Right hindlimb (tissue), 1 donor: ENCODE data around the gene LAMC2.
"Not testable (repeated sequence)": the region's sequence is repeated elsewhere in the genome, so short reads cannot be mapped to it uniquely, and the experiment has no call there.

Experiments
- DNase-seq: peaks from one replicate; pipeline ENCODE4 v3.0.0-alpha.2; 2018

LAMC2 gene

GRCh38 chr1:183267646-183268431, 81.8 kb downstream of the LAMC2 start:
- no peak for DNase-seq

GRCh38 chr1:183270541-183271141, 84.6 kb downstream of the LAMC2 start:
- DNase-seq, result no peak

DNA sequence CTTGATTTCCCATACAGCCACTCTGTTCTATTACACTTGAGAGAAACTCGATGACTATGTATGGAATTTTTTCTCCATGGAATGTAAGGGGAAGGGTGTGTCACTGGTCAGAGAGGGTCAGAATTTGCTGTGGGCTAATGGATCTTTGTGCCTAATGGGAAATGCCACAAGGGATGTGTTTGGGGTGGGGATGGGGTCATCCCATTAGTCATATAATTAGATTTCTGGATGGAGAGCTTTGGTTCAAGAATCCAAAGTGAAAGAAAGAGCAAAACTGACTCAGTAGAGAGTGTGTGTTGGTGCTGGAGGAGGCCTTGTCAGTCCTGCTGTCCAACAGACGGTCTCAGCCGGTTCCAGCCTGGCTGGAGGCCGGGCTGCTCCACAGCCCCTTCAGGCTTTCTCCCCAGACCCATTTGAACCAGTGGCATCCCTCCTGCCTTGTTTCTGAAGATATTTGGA, 86.4 kb downstream of the LAMC2 start:
- no peak for DNase-seq

DNA sequence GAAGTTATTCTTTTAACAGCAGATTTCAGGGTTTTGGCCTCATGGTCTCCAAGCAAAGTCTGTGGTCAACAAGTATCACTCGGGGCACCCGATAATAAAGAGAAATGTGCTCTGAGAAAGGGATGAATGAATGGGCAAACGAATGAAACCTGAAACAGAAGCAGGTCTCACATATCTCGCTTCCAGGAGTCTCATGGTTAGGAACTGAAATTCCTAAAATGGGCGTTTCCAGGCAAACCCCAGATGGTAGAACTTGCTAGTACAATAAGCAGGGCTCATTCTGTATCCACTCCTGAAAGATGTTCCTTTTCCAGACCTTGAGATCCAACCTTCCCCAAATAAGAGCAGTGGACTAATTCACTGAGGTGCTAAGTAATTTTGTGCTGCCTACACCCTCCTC, 87.2 kb downstream of the LAMC2 start:
- DNase-seq, result no peak

GRCh38 chr1:183273984-183274383, 87.9 kb downstream of the LAMC2 start:
- not testable (repeated sequence) for DNase-seq

GRCh38 chr1:183274836-183275235, 88.8 kb downstream of the LAMC2 start:
- DNase-seq, result no peak

DNA sequence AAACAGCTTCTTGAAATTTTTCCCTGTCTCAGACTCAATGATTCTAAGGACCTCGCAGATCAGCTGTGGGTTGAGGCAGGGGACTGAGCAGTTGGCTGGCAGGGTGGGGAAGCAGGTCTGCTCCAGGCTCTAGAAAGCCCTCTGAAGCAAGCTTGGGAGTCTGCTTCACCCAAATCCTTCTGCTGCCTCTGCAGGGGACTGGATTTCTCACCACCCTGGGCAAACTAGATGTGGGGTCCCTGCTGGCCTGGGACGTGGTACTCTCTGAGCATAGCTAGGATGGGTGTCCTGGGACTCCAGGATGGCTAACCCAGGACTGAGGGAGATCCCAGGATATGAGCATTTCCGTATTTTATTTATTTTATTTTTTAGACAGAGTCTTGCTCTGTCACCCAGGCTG, 89.3 kb downstream of the LAMC2 start:
- no peak for DNase-seq

DNA sequence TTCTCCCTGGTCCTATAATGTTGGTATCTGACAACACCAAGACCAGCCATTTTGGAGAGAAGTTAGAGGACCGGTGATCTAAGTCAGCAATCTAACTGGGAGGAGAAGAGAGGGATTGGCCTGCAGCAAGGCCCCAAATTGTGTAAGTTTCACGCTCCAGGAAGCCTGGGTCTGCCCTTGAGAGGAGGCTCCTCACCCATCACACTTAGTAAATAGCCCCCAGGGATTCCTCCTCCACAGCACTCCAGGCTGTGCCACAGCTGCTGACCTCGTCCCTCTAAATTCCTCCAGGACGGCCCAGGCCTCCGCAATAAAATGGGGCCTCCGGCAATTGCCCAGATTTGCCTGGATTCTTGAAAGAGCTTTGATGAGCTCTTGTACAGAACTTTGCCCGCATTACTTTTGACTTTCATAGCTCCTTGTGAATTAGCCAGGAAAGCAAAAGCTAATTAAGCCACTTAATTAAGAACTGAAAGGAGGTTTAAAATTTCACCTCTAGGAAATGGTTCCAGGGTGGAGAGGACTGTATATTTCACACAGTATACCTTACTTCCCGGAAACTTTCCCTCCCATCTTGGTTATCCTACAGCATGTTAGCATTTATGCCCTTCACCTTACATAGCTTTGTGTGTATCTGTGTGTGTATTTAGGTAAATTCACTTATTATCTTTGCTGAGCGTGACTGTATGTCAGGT, 90.5 kb downstream of the LAMC2 start:
- no peak for DNase-seq

DNA sequence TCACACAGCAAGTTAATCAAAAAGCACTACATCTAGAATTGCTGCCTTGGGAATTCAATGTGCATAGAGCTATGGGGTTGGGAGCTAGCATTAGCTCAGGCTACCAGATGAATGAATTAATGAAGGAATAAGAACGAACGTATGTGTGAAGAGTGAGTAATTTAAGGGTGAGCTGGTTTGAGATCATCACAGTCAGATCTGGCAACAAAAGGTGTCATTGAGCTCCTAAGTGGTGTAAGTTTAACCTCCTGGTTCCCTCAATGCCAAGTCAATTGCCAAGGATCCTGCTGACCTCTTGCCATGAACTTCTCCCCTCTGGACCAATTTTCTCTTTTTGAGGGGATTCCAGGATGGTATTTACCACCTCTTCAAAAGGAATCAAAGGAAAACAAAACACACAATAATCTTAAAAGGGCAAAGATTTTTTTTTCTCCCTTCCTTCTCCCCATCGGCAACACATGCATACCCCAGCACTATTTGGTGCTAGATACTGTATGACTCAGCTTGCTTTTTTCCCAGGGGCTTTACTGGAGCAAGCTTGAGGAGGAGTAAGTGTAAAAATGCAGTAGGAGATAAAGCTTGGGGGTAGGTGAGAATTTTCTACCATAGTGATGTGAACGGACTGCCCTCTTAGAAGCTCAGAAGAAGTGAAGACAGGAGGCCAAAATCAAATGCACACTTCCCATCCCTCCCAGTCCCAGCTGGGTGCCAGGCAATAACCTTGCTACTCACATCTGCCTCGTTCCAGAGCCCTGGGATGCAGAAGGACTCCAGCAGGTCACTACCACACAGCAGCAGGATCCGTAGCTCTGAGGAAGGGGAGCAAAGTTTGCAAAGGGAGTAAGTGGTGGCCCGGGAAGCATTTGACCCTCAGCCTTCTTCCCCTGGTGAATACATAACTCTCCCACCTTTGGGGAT, 92.0 kb downstream of the LAMC2 start:
- DNase-seq, result no peak

DNA sequence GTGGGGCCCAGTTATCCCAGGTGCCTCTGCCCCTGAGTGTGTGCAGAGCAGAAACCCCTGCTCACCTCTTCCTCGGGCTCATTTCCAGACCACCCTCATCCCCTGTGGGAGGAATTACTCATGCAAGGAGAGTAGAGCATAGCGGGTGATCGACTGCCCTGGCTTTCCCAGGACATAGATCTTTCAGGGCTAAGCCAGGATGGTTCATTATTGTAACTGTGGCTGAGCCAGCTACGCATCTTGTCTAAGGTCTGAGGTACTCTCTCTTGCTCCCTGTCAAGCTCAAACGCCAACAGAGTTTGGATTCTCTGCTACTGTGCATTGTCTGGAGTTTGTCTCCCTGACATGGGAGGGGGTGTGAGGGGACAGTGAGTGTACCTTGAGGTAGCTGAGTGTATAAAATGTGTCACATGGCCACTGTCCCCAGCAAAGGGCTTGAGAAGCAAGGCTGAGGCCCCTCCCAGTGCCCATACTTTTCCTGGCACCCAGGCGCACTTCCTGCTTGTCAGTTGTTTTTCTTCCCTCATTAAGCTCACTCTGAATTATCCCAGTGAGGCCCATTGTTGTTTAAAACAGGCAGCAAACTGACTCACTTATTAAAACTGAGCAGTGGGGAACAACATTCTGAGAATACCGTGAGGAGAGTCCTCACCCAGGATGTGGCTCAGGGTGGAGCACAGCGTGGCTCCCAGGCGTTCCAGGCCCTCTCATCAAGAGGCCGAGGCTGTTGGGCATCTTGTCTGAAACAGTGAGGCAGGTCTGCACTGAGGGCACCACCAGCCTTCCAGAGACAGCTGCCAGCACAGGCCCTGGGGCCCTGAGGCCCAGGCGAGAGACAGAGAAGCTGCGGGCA, 92.9 kb downstream of the LAMC2 start:
- no peak for DNase-seq

- DNase-seq, result no peak
Observed at GRCh38 chr1:183279835-183280234, 93.8 kb downstream of the LAMC2 start.

DNA sequence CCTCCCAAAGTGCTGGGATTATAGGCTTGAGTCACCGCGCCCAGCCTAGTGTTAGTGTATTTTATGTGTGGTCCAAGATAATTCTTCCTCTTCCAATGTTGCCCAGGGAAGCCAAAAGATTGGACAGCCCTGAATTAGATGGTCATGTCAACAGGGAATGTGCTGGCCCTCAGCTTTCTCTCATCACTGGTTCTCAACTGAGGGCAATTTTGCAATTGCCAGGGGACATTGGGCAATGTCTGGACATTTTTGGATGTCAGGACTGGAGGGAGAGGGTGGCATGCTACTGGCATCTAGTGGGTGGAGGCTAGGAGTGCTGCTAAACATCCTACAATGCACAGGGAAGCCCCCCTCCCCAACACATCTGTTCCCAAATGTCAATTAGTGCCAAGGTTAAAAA, 95.0 kb downstream of the LAMC2 start:
- peak; percentile 45 for DNase-seq

- DNase-seq, result peak; percentile 95
Observed at GRCh38 chr1:183281553-183282091, 95.6 kb downstream of the LAMC2 start.

DNA sequence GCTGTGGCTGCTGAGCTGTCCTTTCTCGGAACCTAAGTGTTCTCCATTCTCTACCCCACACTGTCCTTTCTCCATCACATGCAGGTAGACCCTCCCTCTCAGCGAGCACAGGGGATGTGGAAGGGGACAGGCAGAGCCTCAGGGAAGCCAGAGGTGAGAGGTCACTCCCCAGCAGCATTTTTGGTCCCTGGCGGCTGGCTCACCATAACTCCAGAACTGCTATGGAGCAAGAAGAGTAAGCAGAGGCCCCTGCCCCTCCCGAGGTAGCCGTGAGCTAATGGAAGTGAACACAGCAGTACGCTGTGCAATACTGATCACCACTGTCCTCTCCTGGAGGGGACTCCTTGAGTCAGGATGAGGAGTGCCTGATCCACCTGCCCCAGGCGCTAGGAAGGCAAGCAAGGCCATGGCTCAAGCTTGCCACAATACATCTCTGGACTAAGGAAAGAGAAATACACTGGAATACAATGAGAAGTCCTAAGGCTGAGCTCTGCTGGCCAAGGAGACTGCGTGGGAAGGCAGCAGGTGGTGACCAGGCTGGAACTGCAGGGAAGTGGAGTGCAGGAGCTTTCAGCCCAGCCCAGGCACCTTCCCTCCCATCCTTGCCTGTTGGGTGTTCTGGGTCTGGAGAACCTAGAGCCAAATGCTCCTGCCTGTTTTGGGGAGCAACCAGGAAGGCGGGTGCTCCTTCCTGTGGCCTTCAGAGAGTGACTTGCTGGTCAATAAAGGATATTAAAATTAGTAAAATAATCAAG, 96.2 kb downstream of the LAMC2 start:
- DNase-seq, result no peak

DNA sequence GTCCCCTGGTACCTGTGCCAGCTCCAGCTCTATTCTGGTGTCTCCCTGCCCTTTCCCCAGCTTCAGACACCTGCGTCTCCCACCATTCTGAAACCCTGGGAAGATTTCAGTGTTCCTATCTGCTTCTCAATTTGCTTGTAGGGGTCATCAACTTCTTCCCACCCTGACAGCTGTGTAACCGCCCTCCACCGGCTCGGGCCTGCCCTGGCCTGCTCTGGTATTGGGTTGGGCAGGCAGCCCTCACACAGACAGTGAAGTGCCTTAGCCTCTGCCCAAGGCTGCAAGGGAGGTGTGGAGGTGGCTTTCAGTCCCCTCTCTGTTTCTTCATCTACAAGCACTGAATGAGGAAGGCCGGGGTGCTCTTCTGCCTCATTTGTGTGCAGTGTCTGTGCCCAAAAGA, 97.2 kb downstream of the LAMC2 start:
- no peak for DNase-seq

- DNase-seq, result no peak
Observed at GRCh38 chr1:183284086-183284485, 98.0 kb downstream of the LAMC2 start.

- DNase-seq, result no peak
Observed at GRCh38 chr1:183285256-183285655, 99.2 kb downstream of the LAMC2 start.

DNA sequence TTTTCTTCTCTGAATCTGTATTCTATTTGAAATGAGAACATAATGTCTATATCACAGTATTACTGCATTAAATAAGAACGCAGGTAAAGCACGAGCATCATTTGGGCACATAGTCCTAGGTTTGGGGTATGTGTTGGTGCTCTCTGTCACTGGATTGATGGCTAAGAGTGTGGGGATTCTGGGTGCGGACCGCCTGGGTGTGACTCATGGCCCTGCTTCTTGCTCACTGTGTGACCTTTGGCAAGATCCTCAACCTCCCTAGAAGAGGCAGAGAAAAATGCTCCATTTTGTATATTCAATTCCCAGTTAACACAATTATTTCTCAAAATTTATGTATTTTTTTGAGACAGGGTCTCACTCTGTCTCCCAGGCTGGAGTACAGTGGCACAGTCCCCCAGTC, 99.7 kb downstream of the LAMC2 start:
- DNase-seq, result no peak

DNA sequence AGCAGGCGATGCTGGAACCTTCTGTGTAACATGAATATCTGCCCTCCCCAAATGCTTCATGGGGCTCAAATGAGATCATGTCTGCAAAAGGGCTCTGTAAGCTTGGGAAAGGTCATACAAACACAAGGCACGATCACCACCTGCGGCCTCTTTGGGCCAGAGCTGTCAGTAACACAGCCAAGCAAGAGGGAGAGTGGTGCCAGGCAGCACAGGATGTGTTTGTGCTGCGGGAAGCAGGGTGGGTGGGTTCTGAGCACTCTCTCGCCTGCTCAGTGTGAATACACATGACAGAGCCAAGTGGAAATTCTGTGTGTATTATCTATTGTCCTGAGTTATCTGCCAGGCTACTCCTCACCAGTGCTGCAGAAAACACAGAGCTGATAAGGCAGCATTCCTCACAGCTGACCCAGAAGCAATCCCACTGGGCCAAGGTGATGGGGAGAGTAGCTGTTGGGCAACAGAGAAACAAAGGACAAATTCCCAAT, 101.2 kb downstream of the LAMC2 start:
- no peak for DNase-seq

- DNase-seq, result no peak
Observed at GRCh38 chr1:183288583-183288982, 102.5 kb downstream of the LAMC2 start.

- DNase-seq, result no peak
Observed at GRCh38 chr1:183289051-183289496, 103.0 kb downstream of the LAMC2 start.
